PC-3 (cell line): Measurements from ENCODE around the gene ACSM5. TPM values are rescaled to one million over a fixed set of nuclear protein-coding genes. Genes with fewer than 3 reads are reported as not detected.

ENCODE experiments used
- ATAC-seq: fragments of 200-7000 bp; cut with Tn5 transposase; 2 replicates; pipeline ENCODE4 v1.9.1; 2020; ENCODE audit warnings: mild to moderate bottlenecking, moderate library complexity
- BruUV-seq: library from RNA; stranded (reverse); fragments of 400-500 nt; replicated peaks from 2 replicates; lab custom pipeline; 2021; lab: Mats Ljungman, UMichigan
- CTCF ChIA-PET: fragments of 300-600 bp; sonication (Branson Sonifier 250); formaldehyde crosslinking; loops from one replicate; lab custom pipeline; 2022; ENCODE audit warnings: antibody characterized with exemption; lab: Charles Lee
- POLR2A ChIA-PET: fragments of 300-600 bp; sonication (Branson Sonifier 250); formaldehyde crosslinking; loops from one replicate; lab custom pipeline; 2022; ENCODE audit warnings: antibody characterized with exemption; ENCODE audit not compliant: unreplicated experiment; lab: Charles Lee
- DNase-seq: peaks from one replicate; pipeline ENCODE4 v3.0.0-alpha.2; 2015
- H2AFZ ChIP-seq: fragments of 300-600 bp; sonication (generic); 2 replicates; pipeline ENCODE4 v1.6.0; 2016; ENCODE audit warnings: antibody characterized with exemption, low read length
- H3F3A ChIP-seq: fragments of 300-600 bp; sonication (generic); one replicate; pipeline ENCODE4 v1.6.0; 2017; ENCODE audit warnings: antibody characterized with exemption, low read length, control low read depth, mild to moderate bottlenecking; ENCODE audit not compliant: unreplicated experiment
- H3K27ac ChIP-seq: fragments of 300-600 bp; sonication (generic); 2 replicates; pipeline ENCODE4 v1.5.1; 2016; ENCODE audit warnings: mild to moderate bottlenecking, low read length
- H3K27me3 ChIP-seq: fragments of 300-600 bp; sonication (generic); 2 replicates; pipeline ENCODE4 v1.6.1; 2016; ENCODE audit warnings: low read length, mixed read lengths
- H3K36me3 ChIP-seq: fragments of 300-600 bp; sonication (generic); 2 replicates; pipeline ENCODE4 v1.6.1; 2016; ENCODE audit warnings: low read depth, mixed run types, low read length, mixed read lengths
- H3K4me1 ChIP-seq: fragments of 300-600 bp; sonication (generic); 2 replicates; pipeline ENCODE4 v1.5.1; 2016; ENCODE audit warnings: low read length; ENCODE audit not compliant: insufficient read depth
- H3K4me2 ChIP-seq: fragments of 300-600 bp; sonication (generic); 2 replicates; pipeline ENCODE4 v1.6.0; 2016; ENCODE audit warnings: low read length
- H3K4me3 ChIP-seq: fragments of 300-600 bp; sonication (generic); 2 replicates; pipeline ENCODE4 v1.5.1; 2016; ENCODE audit warnings: mild to moderate bottlenecking, low read length, mixed read lengths
- H3K79me2 ChIP-seq: fragments of 300-600 bp; sonication (generic); 2 replicates; pipeline ENCODE4 v1.6.1; 2017; ENCODE audit warnings: low read length, mixed read lengths
- H3K9ac ChIP-seq: fragments of 300-600 bp; sonication (generic); 2 replicates; pipeline ENCODE4 v1.6.0; 2016; ENCODE audit warnings: mild to moderate bottlenecking, low read length
- H3K9me2 ChIP-seq: fragments of 300-600 bp; sonication (generic); replicated peaks from 2 replicates; pipeline ENCODE4 v1.6.1; 2016; ENCODE audit warnings: mixed run types, low read length, mixed read lengths
- H3K9me3 ChIP-seq: fragments of 300-600 bp; sonication (generic); 2 replicates; pipeline ENCODE4 v1.6.1; 2016; ENCODE audit warnings: low read length, mixed read lengths
- H4K20me1 ChIP-seq: fragments of 300-600 bp; sonication (generic); 2 replicates; pipeline ENCODE4 v1.6.1; 2016; ENCODE audit warnings: low read length, mixed read lengths
- CTCF ChIP-seq: fragments of 300-600 bp; sonication (generic); conservative IDR thresholded peaks from 2 replicates; pipeline ENCODE4 v1.5.1; 2017; ENCODE audit warnings: antibody characterized with exemption, low read depth, mild to moderate bottlenecking, low read length
- EZH2 ChIP-seq: fragments of 300-600 bp; sonication (generic); IDR thresholded peaks from one replicate; pipeline ENCODE4 v1.6.1; 2017; ENCODE audit warnings: antibody characterized with exemption, mild to moderate bottlenecking, low read length; ENCODE audit not compliant: unreplicated experiment
- EZH2phosphoT487 ChIP-seq: fragments of 300-600 bp; sonication (generic); IDR thresholded peaks from 2 replicates; pipeline ENCODE4 v1.6.1; 2018; ENCODE audit warnings: mild to moderate bottlenecking, antibody characterized with exemption, low read length, borderline replicate concordance
- intact Hi-C: fragments of 100-400 bp; cut with micrococcal nuclease; formaldehyde crosslinking; loops from 2 replicates; pipeline ENCODE4 v1.9.0; 2023
- total RNA-seq: library from RNA; depleted of rRNA; stranded (reverse); fragments of >200 nt; gene quantifications from 2 replicates; pipeline ENCODE4 v1.2.3, GENCODE V29; 2014

ACSM5 gene
- total RNA-seq, 1 experiment from 2014 or later, result not detected

GRCh38 chr16:20364051-20364450 lies 45.3 kb upstream of the ACSM5 start:
- ChIA-PET POLR2A (no interaction called here), CTCF (no interaction called here)
- Histone ChIP-seq H3K4me3 (no peak overlapping the region), H4K20me1 (no peaks in the 10 kb centered on the region), H2AFZ (no peak overlapping the region), H3F3A (no peaks in the 10 kb centered on the region), H3K4me2 (no peak overlapping the region), H3K27ac (no peak overlapping the region), H3K36me3 (no peaks in the 10 kb centered on the region), H3K4me1 (no peaks in the 10 kb centered on the region), H3K79me2 (no peaks in the 10 kb centered on the region), H3K9me2 (no peaks in the 10 kb centered on the region), H3K9ac (no peak overlapping the region), H3K9me3 (no peaks in the 10 kb centered on the region), H3K27me3 (no peaks in the 10 kb centered on the region)
- intact Hi-C loops, result no loop called here
- no TSS peak for BruUV-seq
- DNase-seq, result no peak
- no peak for ATAC-seq
- TF ChIP-seq CTCF, result no peak
- no peak for TF ChIP-seq EZH2phosphoT487
- no peak for TF ChIP-seq EZH2

GRCh38 chr16:20369452-20370054 lies 39.8 kb upstream of the ACSM5 start:
- no peaks in the 10 kb centered on the region for H4K20me1 ChIP-seq
- no peaks in the 10 kb centered on the region for H3K9me3 ChIP-seq
- H3K4me3 ChIP-seq, result no peak overlapping the region
- no peak overlapping the region for H3K4me2 ChIP-seq
- ChIA-PET POLR2A (no interaction called here), CTCF (no interaction called here)
- no TSS peak for BruUV-seq
- no peaks in the 10 kb centered on the region for H3K9me2 ChIP-seq
- H3K79me2 ChIP-seq, result no peaks in the 10 kb centered on the region
- no peaks in the 10 kb centered on the region for H3F3A ChIP-seq
- ATAC-seq (no peak), DNase-seq (no peak)
- no peak overlapping the region for H3K27ac ChIP-seq
- no peaks in the 10 kb centered on the region for H3K27me3 ChIP-seq
- no peak overlapping the region for H3K9ac ChIP-seq
- TF ChIP-seq EZH2phosphoT487 (no peak), EZH2 (no peak), CTCF (no peak)
- intact Hi-C loops, result no loop called here
- no peak overlapping the region for H2AFZ ChIP-seq
- no peaks in the 10 kb centered on the region for H3K4me1 ChIP-seq
- H3K36me3 ChIP-seq, result no peaks in the 10 kb centered on the region

- H2AFZ ChIP-seq, result no peak overlapping the region
- no peaks in the 10 kb centered on the region for H3K4me1 ChIP-seq
- ChIA-PET CTCF (no interaction called here), POLR2A (no interaction called here)
- H3K79me2 ChIP-seq, result no peaks in the 10 kb centered on the region
- DNase-seq (peak; percentile 48), ATAC-seq (no peak)
- BruUV-seq, result no TSS peak
- H4K20me1 ChIP-seq, result no peaks in the 10 kb centered on the region
- no peak for TF ChIP-seq CTCF
- TF ChIP-seq EZH2, result no peak
- H3K9me3 ChIP-seq, result no peaks in the 10 kb centered on the region
- no peak overlapping the region for H3K27ac ChIP-seq
- no peak overlapping the region for H3K4me2 ChIP-seq
- H3K27me3 ChIP-seq, result no peaks in the 10 kb centered on the region
- H3K36me3 ChIP-seq, result no peaks in the 10 kb centered on the region
- H3K4me3 ChIP-seq, result no peak overlapping the region
- intact Hi-C loops, result no loop called here
- no peaks in the 10 kb centered on the region for H3K9me2 ChIP-seq
- H3F3A ChIP-seq, result no peaks in the 10 kb centered on the region
- H3K9ac ChIP-seq, result no peak overlapping the region
Measured at GRCh38 chr16:20372701-20373100, 36.6 kb upstream of the ACSM5 start.
